GM06990 (cell line): ENCODE data around the gene RAB11FIP4.

Experiments
- DNase-seq: peaks from one replicate; pipeline ENCODE4 v3.0.0-alpha.2; 2011; ENCODE audit not compliant: insufficient read length; ENCODE audit errors: extremely low read depth
- H3K27me3 ChIP-seq: replicated peaks from 2 replicates; pipeline ENCODE4 v1.6.0; 2011; ENCODE audit warnings: low read length; ENCODE audit not compliant: control insufficient read depth, insufficient read depth
- H3K36me3 ChIP-seq: 2 replicates; pipeline ENCODE4 v1.5.1; 2011; ENCODE audit warnings: low read length; ENCODE audit not compliant: control insufficient read depth, insufficient read depth
- H3K4me3 ChIP-seq: replicated peaks from 2 replicates; pipeline ENCODE4 v1.5.1; 2011; ENCODE audit warnings: low read depth, mild to moderate bottlenecking, control low read depth, low read length
- TF ChIP-seq, protein P1 (sequence below): IDR thresholded peaks from 2 replicates; pipeline ENCODE4 v1.5.1; 2011; ENCODE audit warnings: low read length, control low read depth, mild to moderate bottlenecking, inconsistent platforms; ENCODE audit not compliant: insufficient read depth, poor library complexity, severe bottlenecking

RAB11FIP4 gene

GRCh38 chr17:31549121-31549524, 157.6 kb downstream of the RAB11FIP4 start:
- Histone ChIP-seq H3K27me3 (no peaks in the 10 kb centered on the region; the same call in 1 of the 2 replicates), H3K4me3 (peak overlapping the region; percentile 96), H3K36me3 (no peaks in the 10 kb centered on the region)
- DNase-seq = no peak
- TF ChIP-seq, protein P1, sequence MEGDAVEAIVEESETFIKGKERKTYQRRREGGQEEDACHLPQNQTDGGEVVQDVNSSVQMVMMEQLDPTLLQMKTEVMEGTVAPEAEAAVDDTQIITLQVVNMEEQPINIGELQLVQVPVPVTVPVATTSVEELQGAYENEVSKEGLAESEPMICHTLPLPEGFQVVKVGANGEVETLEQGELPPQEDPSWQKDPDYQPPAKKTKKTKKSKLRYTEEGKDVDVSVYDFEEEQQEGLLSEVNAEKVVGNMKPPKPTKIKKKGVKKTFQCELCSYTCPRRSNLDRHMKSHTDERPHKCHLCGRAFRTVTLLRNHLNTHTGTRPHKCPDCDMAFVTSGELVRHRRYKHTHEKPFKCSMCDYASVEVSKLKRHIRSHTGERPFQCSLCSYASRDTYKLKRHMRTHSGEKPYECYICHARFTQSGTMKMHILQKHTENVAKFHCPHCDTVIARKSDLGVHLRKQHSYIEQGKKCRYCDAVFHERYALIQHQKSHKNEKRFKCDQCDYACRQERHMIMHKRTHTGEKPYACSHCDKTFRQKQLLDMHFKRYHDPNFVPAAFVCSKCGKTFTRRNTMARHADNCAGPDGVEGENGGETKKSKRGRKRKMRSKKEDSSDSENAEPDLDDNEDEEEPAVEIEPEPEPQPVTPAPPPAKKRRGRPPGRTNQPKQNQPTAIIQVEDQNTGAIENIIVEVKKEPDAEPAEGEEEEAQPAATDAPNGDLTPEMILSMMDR = no peak

GRCh38 chr17:31549525-31550388, 158.3 kb downstream of the RAB11FIP4 start:
- DNase-seq = peak; percentile 95
- H3K27me3 ChIP-seq = no peaks in the 10 kb centered on the region
- no peaks in the 10 kb centered on the region for H3K36me3 ChIP-seq
- TF ChIP-seq, protein P1 = no peak
- H3K4me3 ChIP-seq = peak overlapping the region; percentile 96

GRCh38 chr17:31550389-31551056, 159.0 kb downstream of the RAB11FIP4 start:
- Histone ChIP-seq H3K4me3 (peak overlapping the region; percentile 44), H3K36me3 (no peaks in the 10 kb centered on the region), H3K27me3 (no peaks in the 10 kb centered on the region; the same call in 1 of the 2 replicates)
- TF ChIP-seq, protein P1 = no peak
- DNase-seq = no peak

- no peaks in the 10 kb centered on the region; the same call in 1 of the 2 replicates for H3K27me3 ChIP-seq
- no peaks in the 10 kb centered on the region for H3K36me3 ChIP-seq
- TF ChIP-seq, protein P1 = no peak
- H3K4me3 ChIP-seq = no peak overlapping the region
- no peak for DNase-seq
Observed at GRCh38 chr17:31552568-31552967, 161.1 kb downstream of the RAB11FIP4 start.

- Histone ChIP-seq H3K4me3 (no peak overlapping the region), H3K27me3 (no peaks in the 10 kb centered on the region; the same call in 1 of the 2 replicates)
- DNase-seq = no peak
Observed at GRCh38 chr17:31553506-31553905, 162.0 kb downstream of the RAB11FIP4 start.

More at GRCh38 chr17:31553506-31553905, 162.0 kb downstream of the RAB11FIP4 start:
- no peaks in the 10 kb centered on the region for H3K36me3 ChIP-seq
- TF ChIP-seq, protein P1 = no peak
